Tibial nerve (tissue), 3 donors: ENCODE measurements around the gene CMIP.

ENCODE experiments used
- CTCF ChIP-seq, 5 experiments: fragments of 200-600 bp in 3 of 5; fragments of 450-650 bp in 2 of 5; sonication (generic) in 3 of 5; IDR thresholded peaks; one replicate each; pipeline ENCODE4 v1.5.1; 2016 to 2019; ENCODE audit warnings: antibody characterized with exemption in 5 of 5, mild to moderate bottlenecking in 3 of 5, moderate library complexity in 2 of 5
- POLR2A ChIP-seq, 2 donors: fragments of 450-650 bp; IDR thresholded peaks; one replicate each; pipeline ENCODE4 v1.6.1; 2017; ENCODE audit warnings: antibody characterized with exemption in 2 of 2, mild to moderate bottlenecking in 2 of 2, moderate library complexity in 2 of 2

GRCh38 chr16:81413245-81413990, 31.2 kb upstream of the CMIP start:
- TF ChIP-seq CTCF (IDR thresholded peaks at IDR 0.05) (no peak), POLR2A (IDR thresholded peaks at IDR 0.05) (no peak)
